IMR-90 (cell line): Measurements from ENCODE around the gene RARB. TPM values are rescaled to one million over a fixed set of nuclear protein-coding genes. Genes with fewer than 3 reads are reported as not detected.

ENCODE experiments used
- ATAC-seq: fragments of 200-7000 bp; cut with Tn5 transposase; 2 replicates; pipeline ENCODE4 v1.9.1; 2020; ENCODE audit warnings: low read depth, mild to moderate bottlenecking, moderate library complexity
- BruUV-seq: library from RNA; stranded (reverse); fragments of 400-500 nt; replicated peaks from 2 replicates; lab custom pipeline; 2021; lab: Mats Ljungman, UMichigan
- CTCF ChIA-PET: fragments of 300-600 bp; formaldehyde crosslinking; extraction: SDS; loops from one replicate; lab custom pipeline; 2021; ENCODE audit warnings: antibody characterized with exemption; lab: Yijun Ruan, JAX
- POLR2A ChIA-PET: fragments of 300-600 bp; sonication (Branson Sonifier 250); formaldehyde crosslinking; loops from one replicate; lab custom pipeline; 2022; ENCODE audit warnings: antibody characterized with exemption; ENCODE audit not compliant: unreplicated experiment; lab: Charles Lee
- DNase-seq: peaks from one replicate; pipeline ENCODE4 v3.0.0; 2013
- H2AFZ ChIP-seq: replicated peaks from 2 replicates; pipeline ENCODE3; 2013; ENCODE audit warnings: low read length, mild to moderate bottlenecking; ENCODE audit not compliant: poor library complexity
- H2AK5ac ChIP-seq: 2 replicates; pipeline ENCODE4 v1.6.1; 2013; ENCODE audit warnings: low read depth, low read length, inconsistent platforms
- H2AK9ac ChIP-seq: replicated peaks from 2 replicates; pipeline ENCODE3; 2013; ENCODE audit warnings: mild to moderate bottlenecking, low read depth, low read length, moderate library complexity; ENCODE audit not compliant: poor library complexity
- H2BK120ac ChIP-seq: 2 replicates; pipeline ENCODE4 v1.6.1; 2013; ENCODE audit warnings: low read depth, low read length, inconsistent platforms
- H2BK15ac ChIP-seq: 3 replicates; pipeline ENCODE4 v1.6.1; 2013; ENCODE audit warnings: low read depth, low read length, inconsistent platforms
- H2BK20ac ChIP-seq: 2 replicates; pipeline ENCODE4 v1.6.1; 2013; ENCODE audit warnings: low read depth, mild to moderate bottlenecking, inconsistent platforms, low read length, moderate library complexity
- H2BK5ac ChIP-seq: 2 replicates; pipeline ENCODE4 v1.6.1; 2013; ENCODE audit warnings: mild to moderate bottlenecking, low read depth, low read length, inconsistent platforms; ENCODE audit not compliant: poor library complexity, severe bottlenecking
- H3K14ac ChIP-seq: replicated peaks from 2 replicates; pipeline ENCODE4 v1.6.1; 2013; ENCODE audit warnings: low read depth, low read length, inconsistent platforms
- H3K18ac ChIP-seq: 2 replicates; pipeline ENCODE4 v1.6.1; 2013; ENCODE audit warnings: low read depth, low read length, control low read depth
- H3K23ac ChIP-seq: 2 replicates; pipeline ENCODE4 v1.6.1; 2013; ENCODE audit warnings: low read depth, low read length, inconsistent platforms
- H3K27ac ChIP-seq: 2 replicates; pipeline ENCODE4 v1.5.1; 2013; ENCODE audit warnings: mild to moderate bottlenecking, control low read depth, low read length; ENCODE audit not compliant: insufficient read depth
- H3K27me3 ChIP-seq: 2 replicates; pipeline ENCODE4 v1.6.1; 2013; ENCODE audit warnings: low read length; ENCODE audit not compliant: control insufficient read depth, insufficient read depth
- H3K36me3 ChIP-seq: 2 replicates; pipeline ENCODE4 v1.6.1; 2013; ENCODE audit warnings: low read length, mixed read lengths; ENCODE audit not compliant: control insufficient read depth, insufficient read depth
- H3K4ac ChIP-seq: 2 replicates; pipeline ENCODE4 v1.6.1; 2013; ENCODE audit warnings: low read depth, low read length, inconsistent platforms
- H3K4me1 ChIP-seq: 2 replicates; pipeline ENCODE4 v1.6.1; 2013; ENCODE audit warnings: low read length, mixed read lengths; ENCODE audit not compliant: control insufficient read depth, insufficient read depth
- H3K4me2 ChIP-seq: 2 replicates; pipeline ENCODE4 v1.6.1; 2013; ENCODE audit warnings: low read depth, mild to moderate bottlenecking, control low read depth, low read length, moderate library complexity
- H3K4me3 ChIP-seq: 2 replicates; pipeline ENCODE4 v1.5.1; 2013; ENCODE audit warnings: low read depth, mild to moderate bottlenecking, control low read depth, low read length, moderate library complexity; ENCODE audit not compliant: insufficient read depth
- H3K56ac ChIP-seq: 2 replicates; pipeline ENCODE4 v1.6.1; 2013; ENCODE audit warnings: low read length, inconsistent platforms; ENCODE audit not compliant: insufficient read depth; ENCODE audit errors: extremely low read depth
- H3K79me1 ChIP-seq, 2 experiments: 2 replicates each; pipeline ENCODE4 v1.6.1; 2013; ENCODE audit warnings: low read length in 2 of 2, inconsistent platforms in 1 of 2, low read depth in 1 of 2
- H3K9ac ChIP-seq: 2 replicates; pipeline ENCODE4 v1.6.1; 2013; ENCODE audit warnings: low read depth, low read length, control low read depth
- H3K9me1 ChIP-seq: 2 replicates; pipeline ENCODE4 v1.6.1; 2013; ENCODE audit warnings: low read length, inconsistent platforms; ENCODE audit not compliant: insufficient read depth
- H3K9me3 ChIP-seq: 2 replicates; pipeline ENCODE4 v1.6.1; 2013; ENCODE audit warnings: low read length; ENCODE audit not compliant: control insufficient read depth, insufficient read depth
- H4K20me1 ChIP-seq: 2 replicates; pipeline ENCODE4 v1.6.1; 2013; ENCODE audit warnings: low read length, inconsistent platforms; ENCODE audit not compliant: insufficient read depth
- H4K5ac ChIP-seq: 2 replicates; pipeline ENCODE4 v1.6.1; 2013; ENCODE audit warnings: mild to moderate bottlenecking, low read depth, low read length, control low read depth
- H4K8ac ChIP-seq, 2 experiments: 2 replicates each; pipeline ENCODE4 v1.6.1; 2013; ENCODE audit warnings: low read depth in 2 of 2, low read length in 2 of 2, control low read depth in 1 of 2, inconsistent platforms in 1 of 2
- H4K91ac ChIP-seq: 2 replicates; pipeline ENCODE4 v1.6.1; 2013; ENCODE audit warnings: low read depth, low read length, inconsistent platforms; ENCODE audit not compliant: insufficient read depth
- CEBPB ChIP-seq: IDR thresholded peaks from 2 replicates; pipeline ENCODE4 v1.6.1; 2012; ENCODE audit warnings: low read depth, low read length, improper control_type of control experiment
- WGBS, 2 experiments: methylation state at CpG; one replicate each; pipeline versions ENCODE4 v1.1.5 to v1.1.7; 2013; ENCODE audit warnings: missing lambda C conversion rate in 2 of 2; ENCODE audit not compliant: insufficient read length in 1 of 2; ENCODE audit errors: extremely low coverage in 2 of 2; 5-methylcytosine and 5-hydroxymethylcytosine counted together
- dilution Hi-C: fragments of 300-500 bp; cut with HindIII; formaldehyde crosslinking; loops from one replicate; pipeline ENCODE4 v1.14.3; 2018; ENCODE audit warnings: low sequenced_read_pairs; ENCODE audit not compliant: unreplicated experiment
- in situ Hi-C: fragments of 300-500 bp; cut with MboI; formaldehyde crosslinking; loops from 3 replicates; pipeline ENCODE4 v1.14.3; 2019; ENCODE audit warnings: low sequenced_read_pairs, inconsistent platforms, mixed read lengths
- intact Hi-C: fragments of 100-400 bp; cut with micrococcal nuclease; formaldehyde crosslinking; loops from 2 replicates; pipeline ENCODE4 v1.10.0; 2022
- polyA plus RNA-seq, 3 experiments: library from polyadenylated mRNA; depleted of rRNA; stranded (reverse); fragments of >200 nt; gene quantifications; 2 replicates each; pipeline ENCODE4 v1.2.3, GENCODE V29; 2012; ENCODE audit warnings: low replicate concordance in 1 of 3
- total RNA-seq: library from RNA; depleted of rRNA; stranded (reverse); fragments of >200 nt; gene quantifications from 2 replicates; pipeline ENCODE4 v1.2.3, GENCODE V29; 2012

The RARB gene
- total and polyA plus RNA-seq, 2 of the 4 experiments (the other 2 are of a cell fraction), result 0.53 to 1.4 TPM

DNA sequence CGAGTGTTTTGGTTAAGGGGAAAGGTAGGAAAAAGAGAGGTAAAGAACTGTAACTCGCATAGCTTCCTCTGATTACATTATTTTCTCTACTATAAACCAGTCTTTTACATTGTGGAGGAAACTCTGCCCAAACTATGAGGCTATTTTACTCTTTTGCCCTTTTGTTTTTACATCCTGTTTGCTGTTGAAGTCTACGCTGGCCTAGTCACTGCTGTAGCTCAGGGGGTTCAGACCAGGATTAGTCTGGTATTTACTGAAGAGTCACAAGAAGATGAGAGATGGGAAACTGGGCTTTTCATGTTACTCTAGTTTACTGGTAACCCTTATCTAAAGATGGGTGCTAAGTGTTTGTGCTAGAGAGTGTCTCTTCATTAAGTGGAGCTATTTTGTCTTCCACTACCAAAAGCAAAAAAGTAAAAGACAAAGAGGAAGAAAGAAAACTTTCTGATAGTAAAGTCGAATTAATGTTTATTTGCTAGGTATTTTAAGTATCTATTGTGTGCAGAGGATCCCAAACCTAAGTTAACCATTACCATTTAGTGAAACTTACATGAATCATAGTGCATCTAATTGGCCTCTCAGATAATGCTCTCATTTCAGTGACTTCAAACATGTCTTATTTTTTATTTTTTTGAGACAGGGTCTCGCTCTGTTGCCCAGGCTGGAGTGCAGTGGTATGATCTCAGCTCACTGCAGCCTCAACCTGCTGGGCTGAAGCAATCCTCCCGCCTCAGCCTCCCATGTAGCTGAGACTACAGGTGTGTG, 10.9 kb downstream of the RARB start:
- Histone ChIP-seq H3K14ac (no peak overlapping the region), H3K27me3 (no peaks in the 10 kb centered on the region), H2AK9ac (no peak overlapping the region), H3K4ac (no peak overlapping the region), H3K4me3 (no peak overlapping the region), H3K27ac (no peak overlapping the region), H2AK5ac (no peak overlapping the region), H3K9me1 (no peaks in the 10 kb centered on the region), H3K56ac (no peak overlapping the region), H3K9me3 (no peaks in the 10 kb centered on the region), H3K79me1 (no peaks in the 10 kb centered on the region), H3K4me2 (no peak overlapping the region), H2BK5ac (no peak overlapping the region), H2BK20ac (no peak overlapping the region), H3K4me1 (no peaks in the 10 kb centered on the region), H3K9ac (no peak overlapping the region), H3K18ac (no peak overlapping the region), H3K36me3 (no peaks in the 10 kb centered on the region), H4K20me1 (no peaks in the 10 kb centered on the region), H2BK15ac (no peak overlapping the region), H4K8ac (no peak overlapping the region), H2AFZ (no peak overlapping the region), H3K23ac (no peak overlapping the region), H2BK120ac (no peak overlapping the region), H4K5ac (no peak overlapping the region), H4K91ac (no peak overlapping the region)
- intact Hi-C loops (no loop called here), in situ Hi-C loops (no loop called here), dilution Hi-C loops (no loop called here)
- no TSS peak for BruUV-seq
- DNase-seq (no peak), ATAC-seq (no peak)
- POLR2A ChIA-PET, result no interaction called here
- CTCF ChIA-PET, result no interaction called here
- no CpG with 5 or more reads among the region's 6 CpGs for WGBS, 2 experiments
- TF ChIP-seq CEBPB, result no peak
